Glutamatergic neuron (in vitro differentiated cells): ENCODE measurements around the gene RASAL2. TPM values are rescaled to one million over a fixed set of nuclear protein-coding genes. Genes with fewer than 3 reads are reported as not detected.

ENCODE experiments used
- DNase-seq: peaks from one replicate; pipeline ENCODE4 v3.0.0; 2022
- H3K27ac Mint-ChIP-seq: one replicate; pipeline ENCODE4 v1.8.0; 2020; ENCODE audit warnings: mild to moderate bottlenecking, mixed read lengths, inconsistent platforms; ENCODE audit not compliant: unreplicated experiment
- H3K27me3 Mint-ChIP-seq: one replicate; pipeline ENCODE4 v1.8.0; 2020; ENCODE audit warnings: mild to moderate bottlenecking, moderate library complexity, mixed read lengths, inconsistent platforms; ENCODE audit not compliant: unreplicated experiment
- H3K36me3 Mint-ChIP-seq: one replicate; pipeline ENCODE4 v1.8.0; 2020; ENCODE audit warnings: mild to moderate bottlenecking, mixed read lengths, inconsistent platforms; ENCODE audit not compliant: unreplicated experiment
- H3K4me1 Mint-ChIP-seq: one replicate; pipeline ENCODE4 v1.8.0; 2020; ENCODE audit warnings: mild to moderate bottlenecking, low read depth, mixed read lengths, inconsistent platforms; ENCODE audit not compliant: unreplicated experiment
- H3K4me3 Mint-ChIP-seq: one replicate; pipeline ENCODE4 v1.8.0; 2020; ENCODE audit warnings: mild to moderate bottlenecking, mixed read lengths, inconsistent platforms; ENCODE audit not compliant: unreplicated experiment
- H3K9me3 Mint-ChIP-seq: one replicate; pipeline ENCODE4 v1.8.0; 2020; ENCODE audit warnings: mild to moderate bottlenecking, moderate library complexity, mixed read lengths, inconsistent platforms; ENCODE audit not compliant: unreplicated experiment
- long read RNA-seq: library from polyadenylated mRNA; unstranded; transcript quantifications from one replicate; pipeline ENCODE4 v2.0.0, GENCODE V29; 2020; ENCODE audit not compliant: unreplicated experiment
- total RNA-seq: library from RNA; stranded (reverse); fragmentation: NEBNext Ultra II Directional; extraction: Animal tissue kit (Norgen Biotek cat#: 25700); gene quantifications from one replicate; pipeline ENCODE4 v1.2.1, GENCODE V29; 2021; ENCODE audit not compliant: unreplicated experiment
- TF ChIP-seq, protein P1 (sequence below): fragments of 200-600 bp; sonication (generic); IDR thresholded peaks from one replicate; pipeline ENCODE4 v1.5.0; 2021; ENCODE audit not compliant: partially characterized antibody, unreplicated experiment

RASAL2 gene
- total RNA-seq, result 12.4 TPM
- long read RNA-seq, partial matches to known transcripts, result 0 of 1 reads
- long read RNA-seq, other reads (novel, unspliced or antisense), result 1 of 1 reads

DNA sequence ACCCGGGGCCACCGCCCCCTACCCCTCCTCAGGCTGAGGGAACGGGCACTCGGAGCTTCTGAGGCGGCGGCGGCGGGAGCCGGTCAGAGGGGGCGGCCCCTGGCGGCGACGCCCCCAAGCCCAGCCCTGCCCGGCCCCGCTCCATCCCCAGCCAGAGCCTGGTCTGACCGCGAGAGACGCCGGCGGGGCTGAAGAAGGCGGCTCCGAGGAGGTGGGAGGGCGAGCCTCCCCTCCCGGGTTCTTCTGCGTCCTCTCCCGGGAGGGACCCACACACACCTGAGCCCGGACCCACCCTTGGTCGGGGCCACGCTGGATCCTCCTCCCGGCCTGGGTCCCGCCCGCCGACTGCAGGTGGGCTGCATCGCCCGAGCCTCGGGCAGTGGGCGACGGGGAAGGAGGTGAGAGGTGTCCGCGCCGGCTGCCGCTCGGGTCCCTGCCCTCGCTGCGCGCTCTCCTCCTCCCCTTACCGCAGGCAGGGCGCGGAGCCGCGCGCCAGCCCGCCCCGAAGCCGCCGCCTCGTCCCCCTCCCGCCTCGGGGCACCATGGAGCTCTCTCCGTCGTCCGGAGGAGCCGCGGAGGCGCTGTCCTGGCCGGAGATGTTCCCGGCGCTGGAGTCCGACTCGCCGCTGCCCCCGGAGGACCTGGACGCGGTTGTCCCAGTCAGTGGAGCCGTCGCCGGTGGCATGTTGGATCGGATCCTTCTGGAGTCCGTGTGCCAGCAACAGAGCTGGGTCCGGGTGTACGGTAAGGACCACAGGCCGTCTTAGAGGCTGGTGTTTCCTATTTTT is at the start of gene RASAL2:
Gene RASAL2 (plus strand): TSS at position 154 of the 788 bp plus-strand sequence. CDS start 389 bp downstream, at position 543.
- Mint-ChIP-seq H3K27me3 (peaks cover 7% of the 10 kb centered on the region), H3K4me3 (peak within 1 kb of the TSS; percentile 95), H3K4me1 (peaks cover 11% of the 10 kb centered on the region), H3K36me3 (no peaks in the 10 kb centered on the region), H3K27ac (peak within 1 kb of the TSS; percentile 81), H3K9me3 (peaks cover 9% of the 10 kb centered on the region)
- TF ChIP-seq, protein P1, sequence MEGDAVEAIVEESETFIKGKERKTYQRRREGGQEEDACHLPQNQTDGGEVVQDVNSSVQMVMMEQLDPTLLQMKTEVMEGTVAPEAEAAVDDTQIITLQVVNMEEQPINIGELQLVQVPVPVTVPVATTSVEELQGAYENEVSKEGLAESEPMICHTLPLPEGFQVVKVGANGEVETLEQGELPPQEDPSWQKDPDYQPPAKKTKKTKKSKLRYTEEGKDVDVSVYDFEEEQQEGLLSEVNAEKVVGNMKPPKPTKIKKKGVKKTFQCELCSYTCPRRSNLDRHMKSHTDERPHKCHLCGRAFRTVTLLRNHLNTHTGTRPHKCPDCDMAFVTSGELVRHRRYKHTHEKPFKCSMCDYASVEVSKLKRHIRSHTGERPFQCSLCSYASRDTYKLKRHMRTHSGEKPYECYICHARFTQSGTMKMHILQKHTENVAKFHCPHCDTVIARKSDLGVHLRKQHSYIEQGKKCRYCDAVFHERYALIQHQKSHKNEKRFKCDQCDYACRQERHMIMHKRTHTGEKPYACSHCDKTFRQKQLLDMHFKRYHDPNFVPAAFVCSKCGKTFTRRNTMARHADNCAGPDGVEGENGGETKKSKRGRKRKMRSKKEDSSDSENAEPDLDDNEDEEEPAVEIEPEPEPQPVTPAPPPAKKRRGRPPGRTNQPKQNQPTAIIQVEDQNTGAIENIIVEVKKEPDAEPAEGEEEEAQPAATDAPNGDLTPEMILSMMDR, result peak; percentile 25
- peak; percentile 85 for DNase-seq

DNA sequence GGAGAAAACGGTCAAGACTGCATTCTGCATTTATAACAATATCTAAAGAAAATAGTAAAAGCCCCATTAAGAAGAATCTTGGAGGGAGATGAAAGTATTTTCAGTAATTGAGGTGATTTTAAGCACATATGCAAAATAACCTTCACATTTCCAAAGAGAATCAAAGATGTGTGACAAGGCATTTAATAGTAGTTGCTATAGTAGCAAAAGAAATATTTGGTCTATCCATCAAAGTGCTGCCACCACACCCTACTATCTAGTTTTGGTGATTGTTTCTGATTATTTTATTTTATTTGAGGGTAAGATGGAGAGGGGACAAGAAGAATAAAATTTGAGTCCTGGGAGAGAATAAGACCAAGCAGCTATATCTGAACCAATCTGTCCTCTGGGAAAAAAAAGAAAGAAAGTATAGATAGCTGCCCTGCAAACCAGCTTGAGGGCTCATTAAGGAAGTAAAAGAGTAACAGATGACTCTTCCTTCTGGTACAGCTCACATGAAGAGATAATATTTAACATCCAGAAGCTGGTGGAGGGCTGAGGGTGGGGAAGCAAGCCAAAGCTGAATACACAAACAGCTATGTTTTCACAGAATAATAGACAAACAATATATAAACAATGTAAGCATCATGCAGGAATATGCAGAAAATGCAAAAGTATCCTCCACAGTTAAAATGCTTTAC is 47.2 kb upstream of the RASAL2 start:
- TF ChIP-seq, protein P1, result no peak
- no peaks in the 10 kb centered on the region for H3K9me3 Mint-ChIP-seq
- no peaks in the 10 kb centered on the region for H3K27me3 Mint-ChIP-seq
- H3K27ac Mint-ChIP-seq, result no peak overlapping the region
- DNase-seq, result no peak
- H3K4me3 Mint-ChIP-seq, result no peak overlapping the region
- no peaks in the 10 kb centered on the region for H3K36me3 Mint-ChIP-seq
- H3K4me1 Mint-ChIP-seq, result peaks cover 6% of the 10 kb centered on the region

DNA sequence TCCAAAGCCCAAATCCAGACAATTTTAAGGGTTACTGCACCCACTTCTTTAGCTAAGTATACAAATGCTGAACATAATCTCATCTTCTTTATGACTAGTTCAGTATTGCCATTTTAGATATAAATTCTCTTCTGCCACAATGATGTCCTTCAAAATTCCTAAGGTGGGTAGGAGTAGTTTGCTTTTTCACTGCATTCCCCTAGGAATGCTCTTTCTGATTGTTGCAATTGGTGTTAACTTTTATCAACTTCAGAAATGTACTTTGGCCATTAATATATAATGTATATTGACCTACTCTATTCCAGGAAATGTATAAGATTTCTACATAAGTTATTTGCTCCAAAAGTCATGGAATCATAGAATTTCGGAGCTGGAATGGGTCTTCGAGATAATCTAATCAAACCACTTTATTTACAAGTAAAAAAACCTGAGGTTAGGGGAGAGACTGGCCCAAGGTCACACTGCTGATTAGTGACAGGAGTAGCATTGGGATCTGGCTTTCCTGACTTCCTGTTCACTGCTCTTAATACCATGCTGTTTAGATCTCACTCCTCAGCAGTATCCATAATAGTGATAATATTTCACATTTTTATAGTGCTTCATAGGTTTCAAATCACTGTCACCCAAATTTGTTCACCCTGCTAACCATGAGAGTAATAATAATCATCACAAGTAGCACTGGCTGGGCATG is 46.4 kb upstream of the RASAL2 start:
- no peak overlapping the region for H3K4me3 Mint-ChIP-seq
- H3K9me3 Mint-ChIP-seq, result no peaks in the 10 kb centered on the region
- H3K27ac Mint-ChIP-seq, result no peak overlapping the region
- H3K36me3 Mint-ChIP-seq, result no peaks in the 10 kb centered on the region
- DNase-seq, result no peak
- peaks cover 6% of the 10 kb centered on the region for H3K4me1 Mint-ChIP-seq
- TF ChIP-seq, protein P1, result no peak
- H3K27me3 Mint-ChIP-seq, result no peaks in the 10 kb centered on the region

DNA sequence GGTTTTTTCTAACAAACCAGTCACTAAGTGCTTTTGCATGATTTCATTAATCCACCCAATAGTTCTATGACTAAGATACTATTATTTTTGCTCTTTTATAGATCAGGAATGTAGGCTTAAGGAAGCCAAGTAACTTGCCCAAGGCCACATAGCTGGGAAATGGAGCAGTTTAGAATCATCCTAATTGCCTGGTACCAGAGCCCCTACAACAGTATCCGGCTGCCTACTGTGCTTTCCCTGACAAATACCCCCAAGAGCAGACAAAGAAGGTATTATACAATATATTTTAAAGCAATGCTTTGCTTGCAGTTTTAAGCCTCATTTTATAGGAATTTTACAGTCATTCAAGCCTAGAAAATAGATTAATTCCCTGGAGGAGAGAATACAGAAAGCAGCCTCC is 45.5 kb upstream of the RASAL2 start:
- TF ChIP-seq, protein P1, result no peak
- no peaks in the 10 kb centered on the region for H3K36me3 Mint-ChIP-seq
- no peaks in the 10 kb centered on the region for H3K9me3 Mint-ChIP-seq

More for the DNA sequence above, 45.5 kb upstream of the RASAL2 start:
- Mint-ChIP-seq H3K27ac (no peak overlapping the region), H3K4me3 (no peak overlapping the region), H3K4me1 (peaks cover 6% of the 10 kb centered on the region), H3K27me3 (no peaks in the 10 kb centered on the region)
- DNase-seq, result no peak
